OCI-M2 (cell line): Measurements from ENCODE around the gene AUTS2.

Experiments used
- DNase-seq: peaks from one replicate; lab custom pipeline; 2025; ENCODE audit not compliant: unreplicated experiment; lab: John Stamatoyannopoulos, UW

AUTS2 gene

DNA sequence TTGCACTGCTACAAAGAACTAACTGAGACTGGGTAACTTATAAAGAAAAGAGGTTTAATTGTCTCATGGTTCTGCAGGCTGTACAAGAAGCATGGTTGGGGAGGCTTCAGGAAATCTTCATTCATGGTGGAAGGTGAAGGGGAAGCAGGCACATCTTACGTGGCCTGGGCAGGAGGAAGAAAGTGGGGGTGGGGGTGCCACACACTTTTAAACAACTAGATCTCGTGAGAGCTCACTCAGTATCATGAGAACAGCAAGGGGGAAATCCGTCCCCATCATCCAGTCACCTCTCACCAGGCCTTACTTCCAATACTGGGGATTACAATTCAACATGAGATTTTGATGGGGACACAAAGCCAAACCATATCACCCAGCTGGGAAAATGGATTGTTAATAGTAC, 281.7 kb downstream of the AUTS2 start:
- no peak for DNase-seq

DNA sequence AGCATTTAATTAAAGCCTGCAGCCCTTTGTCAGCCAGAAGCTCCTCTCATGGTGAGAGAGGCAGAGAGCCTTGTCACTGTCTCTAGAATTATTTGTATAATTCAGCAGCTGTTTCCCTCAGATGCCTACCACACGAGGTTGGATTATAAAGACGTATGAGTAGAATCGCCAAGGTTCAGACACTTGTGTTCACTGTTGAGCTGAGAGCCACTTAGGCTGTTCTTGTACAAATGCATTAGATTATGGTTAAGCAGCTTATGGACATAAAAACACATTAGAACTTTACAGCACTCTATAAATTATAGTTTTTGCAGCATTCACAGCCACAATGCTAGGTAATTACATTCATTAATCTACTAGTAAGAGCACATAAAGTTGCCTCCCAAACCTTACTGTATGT, 282.6 kb downstream of the AUTS2 start:
- no peak for DNase-seq

GRCh38 chr7:69882269-69882668, 284.0 kb downstream of the AUTS2 start:
- DNase-seq, result no peak

DNA sequence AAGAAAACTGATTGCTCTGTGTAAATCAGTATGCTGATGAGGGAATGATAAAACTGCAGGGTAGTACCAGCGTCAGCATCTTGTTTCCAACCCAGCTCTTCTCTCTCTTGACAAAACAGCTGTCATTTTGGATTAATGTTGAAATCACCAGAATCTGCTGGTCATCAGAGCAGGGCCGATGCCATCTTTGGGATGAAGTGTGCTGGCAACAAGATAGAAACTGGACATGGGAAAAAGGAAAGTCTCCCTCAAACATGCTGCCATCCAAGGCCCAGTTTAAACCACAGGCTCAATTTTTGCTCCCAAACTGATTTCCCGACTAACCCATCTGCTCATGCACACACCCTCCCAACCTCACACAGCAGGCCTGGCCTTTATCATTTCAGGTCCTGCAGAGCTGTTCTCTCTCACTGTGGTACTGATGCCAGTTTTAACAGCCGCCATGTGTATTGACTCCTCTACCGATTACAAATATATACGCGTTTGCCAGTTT, 285.2 kb downstream of the AUTS2 start:
- no peak for DNase-seq

GRCh38 chr7:69885431-69885830, 287.2 kb downstream of the AUTS2 start:
- DNase-seq, result no peak

DNA sequence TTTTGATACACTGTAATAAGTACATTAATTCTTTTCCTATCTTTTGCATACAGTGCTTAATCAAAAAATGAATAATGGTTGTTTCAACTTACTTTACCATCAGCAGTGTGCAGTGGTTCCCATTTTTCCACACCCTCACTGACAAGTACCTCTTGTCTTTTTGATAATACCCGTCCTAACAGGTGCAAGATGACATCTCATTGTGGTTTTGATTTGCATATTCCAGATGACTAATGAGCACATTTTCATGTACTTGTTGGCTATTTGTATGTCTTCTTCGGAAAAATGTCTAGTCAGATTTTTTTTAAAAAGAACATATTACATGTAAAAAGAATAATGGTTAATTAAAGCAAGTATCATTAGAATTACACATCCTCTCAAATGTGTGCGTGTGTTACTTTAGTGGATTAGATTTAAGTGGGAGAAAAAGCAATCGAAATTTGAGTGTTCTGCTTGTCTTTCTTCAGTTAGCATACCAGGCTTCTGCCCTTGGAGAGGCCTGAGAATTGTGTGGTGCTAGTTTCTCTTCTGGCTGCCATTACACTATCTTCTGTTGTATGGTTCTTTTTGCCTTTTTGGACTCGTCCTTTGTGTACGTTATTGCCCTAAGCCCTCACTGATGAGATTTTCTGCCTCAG, 291.2 kb downstream of the AUTS2 start:
- DNase-seq, result no peak

DNA sequence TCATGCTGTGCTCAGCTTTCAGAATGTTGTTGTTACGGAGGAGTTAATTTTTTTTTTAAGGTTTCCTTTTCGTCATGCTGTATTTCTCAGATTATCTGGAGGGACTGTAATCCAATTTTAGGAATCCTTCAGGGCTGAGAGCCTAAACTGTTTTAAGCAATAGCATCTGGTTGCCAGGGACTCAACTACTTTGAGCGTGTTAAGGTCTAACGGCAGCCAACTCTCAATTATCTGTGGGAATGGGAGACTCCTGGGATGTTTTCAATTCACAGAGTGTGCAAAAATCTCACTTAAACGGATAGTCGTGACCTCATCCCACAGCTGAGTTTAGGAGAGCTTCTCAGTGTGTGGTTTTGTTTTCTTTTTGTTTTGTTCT, 291.7 kb downstream of the AUTS2 start:
- DNase-seq, result no peak

DNA sequence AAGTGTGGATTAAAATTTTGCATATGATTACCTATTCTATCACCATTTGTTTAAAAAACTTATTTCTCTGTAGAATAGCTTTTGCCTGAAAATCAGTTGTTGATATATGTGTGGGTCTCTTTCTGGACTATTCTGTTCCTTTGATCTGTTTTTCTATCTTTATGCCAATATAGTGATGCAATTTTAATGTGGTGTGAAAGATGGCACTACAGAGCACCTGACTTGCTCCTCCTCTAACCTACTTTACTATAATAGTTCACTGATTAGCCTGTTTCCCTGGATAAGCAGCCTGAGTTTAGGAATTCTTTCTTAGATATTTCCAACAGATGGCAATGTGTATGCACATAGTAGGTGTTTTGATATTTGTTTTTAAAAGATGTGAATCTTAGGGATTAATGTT, 294.5 kb downstream of the AUTS2 start:
- no peak for DNase-seq

DNA sequence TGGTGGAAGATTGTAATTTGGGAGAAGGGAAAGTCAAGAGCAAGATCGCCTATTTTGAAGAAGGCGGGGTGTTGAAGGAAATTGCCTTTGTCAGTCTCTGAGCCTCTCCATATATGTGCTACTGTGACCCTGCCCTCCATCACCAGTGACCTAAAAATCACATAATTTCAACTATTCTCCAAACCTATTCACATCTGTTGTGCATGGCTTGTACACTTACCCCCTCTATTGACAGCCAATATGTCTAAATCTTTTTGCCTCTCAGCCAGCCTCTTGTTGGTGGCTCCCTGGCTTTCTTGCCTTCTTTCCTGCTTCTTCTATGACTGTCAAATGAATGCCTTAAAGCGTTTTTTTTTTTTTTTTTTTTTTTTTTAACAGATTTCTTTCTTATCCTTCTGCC, 295.6 kb downstream of the AUTS2 start:
- DNase-seq, result no peak

GRCh38 chr7:69895446-69895845, 297.2 kb downstream of the AUTS2 start:
- DNase-seq, result no peak

DNA sequence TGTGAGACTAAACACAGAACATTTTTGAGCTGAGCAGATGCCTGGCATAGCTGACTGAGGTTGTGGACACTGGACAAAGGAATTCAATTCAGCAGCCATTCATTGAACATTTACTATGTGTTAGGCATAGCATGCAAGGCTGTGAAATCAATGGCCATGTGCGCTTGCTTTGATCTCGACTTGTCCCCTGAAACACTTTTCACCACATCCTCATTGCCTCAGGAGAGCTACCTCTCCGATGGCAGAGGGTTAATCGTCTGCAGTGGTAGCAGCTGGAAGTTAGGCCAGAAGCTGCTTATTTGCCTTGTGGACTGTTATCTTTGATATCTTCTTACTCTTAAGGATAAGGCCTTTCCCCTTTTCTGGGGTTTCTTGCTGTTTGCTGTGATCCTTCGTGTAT, 297.8 kb downstream of the AUTS2 start:
- no peak for DNase-seq

GRCh38 chr7:69898189-69898588, 299.9 kb downstream of the AUTS2 start:
- DNase-seq, result no peak

- DNase-seq, result no peak
Observed at GRCh38 chr7:69903410-69903809, 305.1 kb downstream of the AUTS2 start.

- DNase-seq, result no peak
Observed at GRCh38 chr7:69906283-69906995, 308.2 kb downstream of the AUTS2 start.

DNA sequence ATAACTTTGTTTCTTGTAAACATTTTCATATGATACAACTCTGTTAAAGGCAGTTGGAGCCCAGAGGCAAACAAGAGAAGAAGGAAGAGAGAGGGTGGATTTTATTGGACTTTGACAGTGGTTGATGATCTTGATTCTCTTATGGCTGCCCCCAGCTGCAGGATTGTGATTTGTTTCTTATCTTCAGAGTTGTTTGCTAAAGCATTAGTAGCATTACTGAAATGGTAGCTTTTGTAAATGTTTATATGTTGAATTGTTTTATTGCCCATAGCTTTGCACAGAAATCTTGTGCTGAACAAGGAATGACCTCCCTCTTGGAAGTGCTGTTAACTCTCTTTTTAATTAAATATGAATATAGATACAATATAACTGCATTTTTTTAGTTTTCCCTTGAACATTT, 309.4 kb downstream of the AUTS2 start:
- DNase-seq, result no peak

DNA sequence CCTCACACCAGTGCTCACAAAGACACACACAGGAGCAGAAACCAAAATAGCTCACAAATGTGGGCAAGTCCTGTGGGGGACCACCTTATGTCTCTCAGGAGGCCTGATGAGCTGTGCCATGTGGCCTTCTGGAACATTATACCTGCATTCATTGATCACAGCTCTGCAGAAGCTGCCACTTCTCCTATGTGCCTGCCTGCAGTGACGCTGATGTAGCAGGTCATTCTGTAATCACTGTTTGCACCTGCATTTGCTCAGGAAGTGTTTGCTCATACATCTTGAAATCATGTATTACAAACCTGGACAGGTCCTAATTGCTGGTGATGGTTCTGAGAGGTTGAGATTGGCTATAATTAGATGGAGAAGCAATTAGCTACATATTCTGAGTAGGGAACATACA, 310.2 kb downstream of the AUTS2 start:
- no peak for DNase-seq

- DNase-seq, result no peak
Observed at GRCh38 chr7:69910150-69910549, 311.9 kb downstream of the AUTS2 start.

DNA sequence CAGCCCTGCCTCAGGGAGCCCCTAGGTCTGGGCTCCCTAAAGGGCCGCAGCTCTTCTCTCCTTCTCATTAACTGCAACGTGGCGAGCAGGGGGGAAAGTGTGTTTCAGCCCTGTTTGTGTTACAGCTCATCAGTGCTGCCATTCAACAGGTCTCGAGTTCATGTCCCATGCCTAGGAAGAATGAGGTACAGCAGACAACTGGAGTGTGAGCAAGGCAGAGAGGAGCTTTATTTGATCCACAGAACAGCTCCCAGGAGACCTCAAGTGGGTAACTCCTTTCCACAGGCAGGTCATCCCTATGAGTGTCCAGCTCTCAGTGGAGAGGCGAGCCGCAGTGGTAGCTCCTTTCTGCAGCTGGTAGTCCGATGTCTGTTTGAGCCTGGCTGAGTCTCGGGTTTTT, 313.1 kb downstream of the AUTS2 start:
- DNase-seq, result no peak

DNA sequence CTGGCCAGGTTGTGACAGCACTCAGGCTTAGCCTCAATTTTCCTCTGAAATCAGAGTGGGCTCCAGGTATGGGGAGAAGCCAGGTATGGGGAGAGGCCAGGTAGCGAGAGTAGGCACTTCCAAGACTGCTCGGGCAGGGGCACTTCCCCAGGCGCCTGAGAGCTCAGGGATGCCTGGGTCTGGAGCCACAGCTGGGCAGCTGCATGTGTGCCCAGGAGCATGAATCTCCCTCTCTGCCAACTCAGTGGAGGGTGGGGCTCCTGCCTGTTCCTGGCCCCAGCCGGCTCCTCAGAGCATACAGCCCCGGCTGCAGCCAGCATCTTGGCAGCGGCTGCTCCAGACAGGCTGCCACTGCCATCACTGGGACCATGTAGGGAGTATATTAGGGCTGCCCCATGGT, 313.9 kb downstream of the AUTS2 start:
- no peak for DNase-seq

GRCh38 chr7:69912846-69913245, 314.6 kb downstream of the AUTS2 start:
- DNase-seq, result no peak

DNA sequence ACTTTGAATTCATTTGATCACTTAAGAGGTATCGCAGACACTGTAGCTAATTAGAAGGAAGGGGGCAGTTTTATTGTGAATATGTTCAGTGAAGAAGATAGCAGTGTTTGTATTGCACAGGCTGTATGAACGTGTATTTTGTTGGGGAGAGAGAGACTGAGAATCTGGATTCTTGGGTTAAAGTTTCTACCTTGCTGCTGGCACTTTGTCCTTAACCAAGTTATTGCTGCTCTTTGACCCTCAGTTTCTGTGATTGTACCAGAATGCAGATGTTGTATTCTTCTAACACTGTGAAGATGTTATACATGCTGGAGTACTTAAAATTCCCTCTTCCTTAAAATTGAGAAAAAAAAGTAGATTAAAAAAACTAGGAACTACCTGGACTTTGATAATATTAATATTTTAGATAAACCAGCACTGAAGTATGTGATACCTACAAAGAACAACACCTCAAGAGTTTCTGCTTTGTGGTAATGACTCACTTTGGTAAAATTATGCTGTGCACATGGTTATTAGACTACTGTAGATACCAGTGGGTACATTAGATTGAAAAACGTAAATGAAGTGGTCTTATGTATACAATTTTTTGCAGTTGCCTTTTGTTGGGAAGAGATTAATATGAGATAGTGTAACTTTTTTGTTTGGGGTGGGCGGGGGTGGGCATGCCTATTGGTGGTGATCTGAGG, 321.3 kb downstream of the AUTS2 start:
- no peak for DNase-seq

DNA sequence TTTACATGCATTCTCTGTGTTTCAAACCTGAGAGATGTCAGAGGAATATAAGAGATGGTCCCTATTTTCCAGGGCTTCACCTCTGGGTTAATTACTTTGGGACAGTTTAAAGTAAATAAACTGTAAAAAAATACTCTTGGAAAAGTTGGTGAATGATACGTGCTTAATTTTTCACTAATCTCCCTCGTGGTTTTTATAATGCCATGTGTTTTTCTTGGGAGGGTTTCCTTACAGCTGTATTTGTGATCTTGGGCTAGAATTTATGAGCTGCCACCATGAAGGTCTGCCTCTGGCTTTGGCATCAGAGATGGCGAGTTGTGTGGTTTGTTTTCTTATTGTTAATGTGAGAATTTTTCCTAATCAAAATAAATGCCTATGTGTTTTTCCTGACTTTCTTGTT, 322.5 kb downstream of the AUTS2 start:
- DNase-seq, result no peak
